Astrocyte of the hippocampus (primary cell): ENCODE measurements around the gene CYGB.

Experiments used
- DNase-seq: peaks from one replicate; pipeline ENCODE4 v3.0.0; 2011; ENCODE audit warnings: low read depth, low spot score

CYGB gene

DNA sequence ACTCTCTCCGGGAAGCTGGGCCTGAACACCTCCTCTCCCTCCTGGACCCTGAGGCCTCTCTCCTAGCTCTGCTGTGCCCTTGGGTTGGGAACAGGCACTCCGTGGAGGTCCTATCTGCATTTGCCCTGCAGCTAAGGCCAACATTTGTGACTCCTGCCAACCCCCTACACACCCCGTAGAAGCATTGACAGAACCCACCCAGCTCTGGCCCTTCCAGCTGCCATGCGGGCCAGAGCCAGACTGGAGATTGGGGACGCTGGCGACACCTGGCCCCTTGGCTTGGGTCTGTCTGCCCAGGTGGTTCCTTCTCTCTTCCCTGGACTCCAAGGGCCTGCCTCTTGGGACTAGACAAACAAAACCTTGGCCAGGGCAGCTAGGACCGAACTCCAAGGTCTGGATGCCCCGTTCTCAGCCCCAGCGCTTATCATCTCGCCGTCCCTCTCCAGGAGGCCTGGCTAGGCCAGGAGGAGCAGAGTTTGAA is 35.6 kb downstream of the CYGB start:
- no peak for DNase-seq

- peak; percentile 92 for DNase-seq
These were observed 36.3 kb downstream of the CYGB start, which contains the start of gene RHBDF2 for GRCh38 chr17:76501018-76501826. Gene RHBDF2, minus strand, starts transcription at chr17:76501423. Its CDS starts 19,899 bp downstream, at chr17:76481524.

DNA sequence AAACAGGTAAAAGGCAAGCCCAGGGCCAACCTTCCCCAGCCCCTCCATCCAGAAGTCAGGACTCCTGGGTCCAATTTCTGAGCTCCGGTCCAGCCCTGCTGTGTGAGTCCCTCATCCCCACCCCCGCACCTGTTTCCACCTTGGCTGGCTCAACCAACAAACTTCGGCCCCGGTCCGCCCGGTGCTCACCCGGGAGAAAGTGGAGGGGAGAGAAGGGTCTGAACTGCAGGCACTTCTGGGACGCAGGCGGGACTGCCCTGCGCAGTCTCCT is 36.8 kb downstream of the CYGB start:
- no peak for DNase-seq

DNA sequence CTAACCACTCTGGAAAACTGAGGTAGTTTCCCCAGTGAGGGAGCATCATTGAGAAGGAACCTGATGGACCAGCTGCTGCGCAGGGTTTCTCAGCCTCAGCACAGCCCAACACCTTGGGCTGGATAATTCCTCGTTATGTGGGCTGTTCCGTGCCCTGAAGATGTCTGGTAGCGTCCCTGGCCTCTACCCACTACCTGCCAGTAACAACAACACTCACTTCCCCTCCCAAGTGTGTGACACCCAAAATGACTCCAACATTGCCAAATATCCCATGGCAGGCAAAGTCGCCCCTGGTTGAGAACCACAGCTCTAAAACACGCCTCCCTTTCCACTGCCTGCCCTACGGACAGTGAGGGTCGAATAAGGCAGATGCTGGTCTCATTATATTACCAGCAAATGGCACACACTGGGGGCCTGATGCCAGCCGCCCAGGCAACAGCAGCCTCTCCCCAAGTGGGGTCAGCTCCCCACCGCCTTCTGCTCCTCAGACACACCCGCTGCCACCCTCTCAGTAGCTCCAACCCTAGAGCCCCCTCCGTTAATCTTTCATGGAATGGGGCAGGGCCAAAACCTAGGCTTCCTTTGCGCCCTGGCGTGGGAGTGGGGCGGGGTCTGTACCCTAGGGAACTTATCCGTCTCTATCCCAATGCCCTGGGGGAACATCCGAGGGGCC is 37.3 kb downstream of the CYGB start:
- no peak for DNase-seq

DNA sequence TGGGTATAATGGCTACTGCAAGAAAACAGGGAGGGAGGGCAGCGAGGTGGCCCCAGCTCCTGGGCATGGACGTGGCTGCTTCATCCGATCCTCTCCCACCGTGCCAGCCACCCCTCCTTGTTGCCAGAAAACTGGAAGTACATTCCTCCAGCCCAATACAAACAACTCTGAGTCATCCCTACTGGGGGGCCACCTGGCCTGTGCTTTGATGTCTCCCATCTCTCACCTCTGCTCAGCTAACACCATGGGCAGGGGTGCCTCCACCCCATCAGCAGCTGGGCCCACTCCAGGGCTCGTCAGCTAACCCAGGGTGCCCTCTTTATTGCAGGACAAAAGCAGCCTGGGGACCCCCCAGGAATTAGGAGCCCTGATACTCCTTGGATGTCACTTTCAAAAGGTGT is 38.2 kb downstream of the CYGB start:
- peak; percentile 48 for DNase-seq

DNA sequence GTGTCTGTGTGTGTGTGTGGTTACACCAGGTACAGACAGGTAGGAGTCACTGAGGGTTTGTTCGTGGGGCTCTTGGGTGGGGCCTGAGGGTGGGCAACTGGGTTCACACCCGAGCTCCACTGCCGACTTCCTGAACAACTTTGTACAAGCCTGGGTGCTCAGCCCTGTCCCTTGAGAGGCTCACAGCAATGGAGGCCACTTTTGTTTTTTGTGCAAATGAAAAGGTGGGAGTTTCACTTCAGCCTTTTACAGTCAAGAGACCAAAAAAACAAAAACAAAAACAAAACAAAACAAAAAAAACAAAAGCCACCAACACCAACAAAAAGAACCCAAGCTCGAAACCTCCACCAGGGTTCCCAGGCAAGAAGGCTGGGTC is 38.6 kb downstream of the CYGB start:
- no peak for DNase-seq

DNA sequence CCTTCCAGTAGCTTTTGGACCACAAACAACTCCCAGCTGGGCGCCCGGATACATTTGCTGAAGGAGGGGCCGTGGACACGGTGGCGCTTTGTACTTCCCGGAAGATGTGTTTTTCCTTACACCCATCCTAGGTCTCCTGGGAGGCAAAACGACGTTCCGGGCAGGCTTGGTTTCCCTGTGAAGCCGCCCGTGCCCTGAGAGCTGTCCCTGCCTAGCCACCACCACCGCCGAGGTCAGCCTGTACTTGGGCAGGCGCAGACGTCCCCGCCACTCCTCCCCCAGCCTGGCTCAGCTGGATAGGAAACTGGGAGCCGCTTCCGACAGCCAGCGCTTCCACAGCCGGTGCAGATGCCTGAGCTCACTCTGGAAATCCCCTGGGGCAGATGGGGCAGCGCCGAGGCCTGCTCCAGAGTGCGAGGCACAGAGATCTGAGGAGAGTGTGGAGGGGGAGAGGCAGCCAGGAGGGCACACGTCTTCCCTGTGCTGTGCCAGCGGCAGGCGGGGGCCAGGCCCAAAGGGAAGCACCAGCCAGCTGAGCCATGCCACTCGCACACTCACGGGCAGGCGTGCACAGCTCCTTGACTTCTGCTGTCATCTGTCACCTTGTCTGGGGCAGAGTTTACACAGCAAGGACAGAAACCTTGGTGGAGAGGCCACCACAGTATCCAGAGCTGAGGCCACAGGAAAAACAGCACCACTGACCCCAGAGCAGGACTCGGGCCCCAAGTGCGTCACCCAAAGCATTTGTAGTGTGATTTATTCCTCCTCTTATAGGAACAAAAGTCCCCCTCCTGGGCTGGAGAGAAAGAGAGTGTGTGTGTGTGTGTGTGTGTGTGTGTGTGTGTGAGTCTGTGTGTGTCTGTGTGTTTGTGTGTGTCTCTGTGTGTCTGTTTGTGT is 39.3 kb downstream of the CYGB start:
- DNase-seq, result peak; percentile 90

DNA sequence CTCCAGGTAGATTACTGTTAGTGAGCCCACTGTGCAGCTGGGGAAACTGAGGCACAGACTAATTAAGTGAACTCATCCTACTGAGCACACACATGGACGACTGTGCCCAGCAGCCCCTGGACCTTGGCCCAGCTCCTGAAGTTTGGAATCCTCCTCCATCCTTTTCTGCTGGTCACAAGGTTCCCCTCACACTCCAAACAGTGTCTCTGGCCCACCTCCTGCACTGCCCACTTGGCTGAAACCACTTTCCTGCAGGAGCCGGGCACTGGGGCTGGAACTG is 39.9 kb downstream of the CYGB start:
- DNase-seq, result no peak

DNA sequence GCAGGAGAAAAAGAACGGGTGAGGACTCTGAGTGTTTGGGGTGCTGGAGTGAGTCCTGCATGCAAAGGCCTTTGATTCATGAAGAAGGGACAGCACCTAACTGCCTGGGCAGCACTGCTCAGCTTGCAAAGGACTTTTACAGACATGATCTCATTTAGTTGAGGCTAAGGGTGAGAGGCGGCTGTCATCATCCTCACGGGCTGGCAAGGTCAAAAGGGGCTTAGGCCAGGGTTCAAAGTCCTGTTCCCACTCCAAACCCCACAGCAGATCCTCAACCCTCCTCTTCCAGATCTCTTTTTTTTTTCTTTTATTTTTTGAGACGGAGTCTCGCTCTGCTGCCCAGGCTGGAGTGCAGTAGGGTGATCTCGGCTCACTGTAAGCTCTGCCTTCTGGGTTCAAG is 41.0 kb downstream of the CYGB start:
- DNase-seq, result no peak

DNA sequence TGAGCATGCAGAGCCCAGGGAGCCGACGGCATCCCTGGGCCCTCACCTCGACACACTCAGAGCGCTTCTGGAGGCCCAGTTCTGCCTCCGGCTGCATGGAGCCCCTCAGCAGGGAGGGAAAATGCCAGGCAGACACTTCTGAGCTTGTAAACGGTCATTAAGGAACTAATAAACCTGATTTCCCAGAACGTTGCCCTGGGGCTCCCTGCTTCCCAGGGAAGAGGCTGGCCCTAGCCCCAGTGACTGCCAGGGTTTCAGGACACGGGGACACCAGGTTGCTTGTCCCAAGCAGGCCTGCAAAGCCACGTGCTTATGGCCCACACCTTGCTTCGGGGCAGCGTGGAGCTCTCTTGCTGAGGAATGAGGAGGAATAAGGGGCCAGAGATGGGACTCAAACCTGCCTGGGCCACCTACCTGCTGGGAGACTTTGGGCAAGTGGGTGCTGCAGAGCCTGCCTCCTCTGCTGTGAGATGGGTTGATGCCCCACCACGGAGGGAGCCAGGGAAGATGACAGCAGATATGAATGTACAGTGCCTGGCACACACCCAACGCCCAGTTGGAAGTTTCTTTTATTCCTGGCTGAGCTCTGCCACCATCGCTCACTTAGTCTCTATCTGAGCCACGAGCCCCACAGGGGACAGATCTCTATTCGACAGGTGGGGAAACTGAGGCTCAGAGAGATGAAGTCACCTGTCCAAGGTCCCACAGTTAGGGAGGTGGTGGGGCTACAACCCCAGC is 41.7 kb downstream of the CYGB start:
- no peak for DNase-seq

GRCh38 chr17:76493505-76494167 is 43.9 kb downstream of the CYGB start:
- DNase-seq, result no peak

DNA sequence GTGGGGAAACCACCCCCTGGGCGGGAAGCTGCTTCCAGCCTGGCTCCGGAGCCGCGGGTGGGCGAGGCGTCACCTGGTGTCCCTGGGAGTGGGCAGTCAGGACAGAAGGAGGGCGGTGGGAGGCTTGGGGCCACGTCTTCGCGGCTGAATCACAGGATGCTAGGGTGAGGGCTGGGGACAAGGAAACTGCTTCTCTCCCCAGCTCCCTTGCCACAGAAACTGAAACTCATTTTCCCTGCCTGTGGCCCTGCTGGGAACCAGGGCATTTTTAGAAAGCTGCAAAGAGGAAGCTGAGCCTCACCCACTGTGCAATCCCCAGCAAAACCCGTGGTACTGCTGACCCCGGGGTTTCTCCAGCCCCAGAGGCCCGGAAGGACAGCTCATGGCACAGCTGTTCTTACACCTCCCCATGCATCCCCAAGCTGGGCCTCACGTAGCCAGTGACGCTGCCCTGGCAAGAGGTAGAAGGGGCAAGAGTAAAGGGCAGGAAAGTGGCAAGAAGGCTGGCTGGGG is 44.5 kb downstream of the CYGB start:
- DNase-seq, result peak; percentile 48

GRCh38 chr17:76492123-76492988 is 45.2 kb downstream of the CYGB start:
- no peak for DNase-seq

GRCh38 chr17:76491271-76492122 is 46.0 kb downstream of the CYGB start:
- no peak for DNase-seq

GRCh38 chr17:76490112-76490710 is 47.3 kb downstream of the CYGB start:
- DNase-seq, result no peak

GRCh38 chr17:76487451-76488192 is 49.9 kb downstream of the CYGB start:
- no peak for DNase-seq

DNA sequence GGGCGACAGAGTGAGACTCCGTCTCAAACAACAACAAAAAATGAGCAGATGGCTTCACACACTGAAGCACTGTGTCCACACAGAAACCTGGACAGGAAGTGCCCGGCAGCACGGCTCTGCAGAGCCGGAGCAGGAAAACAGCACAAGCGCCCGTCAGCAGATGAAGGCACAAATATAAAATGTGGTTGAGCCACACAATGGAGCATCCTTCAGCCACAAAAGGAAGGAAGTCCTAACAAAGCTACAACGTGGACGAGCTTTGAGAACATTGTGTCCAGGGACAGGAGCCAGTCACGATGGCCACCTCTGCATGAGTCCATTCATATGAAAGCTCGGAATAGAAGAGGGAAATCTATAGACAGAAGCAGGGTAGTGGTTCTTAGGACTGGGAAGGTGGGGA is 51.9 kb downstream of the CYGB start:
- no peak for DNase-seq

GRCh38 chr17:76484228-76484725 is 53.2 kb downstream of the CYGB start:
- no peak for DNase-seq
